HCT116 (cell line): ENCODE results near the gene MOGAT3. TPM values are rescaled to one million over a fixed set of nuclear protein-coding genes. Genes with fewer than 3 reads are reported as not detected.

Experiments used
- ATAC-seq: fragments of 200-7000 bp; cut with Tn5 transposase; 2 replicates; pipeline ENCODE4 v1.9.1; 2020; ENCODE audit warnings: mild to moderate bottlenecking, moderate library complexity
- Bru-seq: library from RNA; stranded (reverse); fragments of 400-500 nt; gene quantifications from one replicate; lab custom pipeline; 2021; lab: Mats Ljungman, UMichigan
- BruChase-seq, 2 experiments: library from RNA; stranded (reverse); fragments of 400-500 nt; gene quantifications; one replicate each; lab custom pipeline; 2021; lab: Mats Ljungman, UMichigan
- BruUV-seq: library from RNA; stranded (reverse); fragments of 400-500 nt; replicated peaks from 2 replicates; lab custom pipeline; 2021; lab: Mats Ljungman, UMichigan
- CTCF ChIA-PET: fragments of 300-600 bp; sonication (Branson Sonifier 250); formaldehyde crosslinking; loops from one replicate; lab custom pipeline; 2021; ENCODE audit warnings: antibody characterized with exemption; lab: Charles Lee
- POLR2A ChIA-PET: fragments of 300-600, 350-600 bp; sonication (Branson Sonifier 250); formaldehyde crosslinking; loops from one replicate; lab custom pipeline; 2021; ENCODE audit warnings: antibody characterized with exemption; lab: Charles Lee
- RAD21 ChIA-PET, 2 experiments: fragments of 300-600 bp; sonication (Branson Sonifier 250); formaldehyde crosslinking; loops; one replicate each; lab custom pipeline; 2023; ENCODE audit warnings: low total read pairs in 2 of 2; ENCODE audit not compliant: uncharacterized antibody in 2 of 2, unreplicated experiment in 2 of 2, low non-redundant PET in 1 of 2; lab: Charles Lee
- DNase-seq: peaks from one replicate; pipeline ENCODE4 v3.0.0-alpha.2; 2010; ENCODE audit warnings: low read depth, low spot score
- H2AFZ ChIP-seq: fragments of 200-600 bp; shearing (Covaris generic), sonication (generic); 2 replicates; pipeline ENCODE4 v1.6.1; 2017; ENCODE audit warnings: low read depth, mixed run types, mixed read lengths, antibody characterized with exemption, low read length; ENCODE audit not compliant: poor library complexity, severe bottlenecking
- H3K27ac ChIP-seq: 2 replicates; pipeline ENCODE4 v1.5.1; 2012; ENCODE audit warnings: low read depth, low read length
- H3K27me3 ChIP-seq: fragments of 200-600 bp; sonication (generic); 2 replicates; pipeline ENCODE4 v1.6.1; 2016; ENCODE audit warnings: mixed run types, low read length, mixed read lengths; ENCODE audit not compliant: insufficient read depth
- H3K36me3 ChIP-seq, 2 experiments: fragments of 200-500 bp in 1 of 2; fragments of 200-600 bp in 1 of 2; sonication (Bioruptor generic) in 1 of 2; sonication (generic) in 1 of 2; 2 replicates each; pipeline versions ENCODE4 v1.5.1 to v1.6.1; 2014 to 2016; ENCODE audit warnings: low read length in 2 of 2, inconsistent platforms in 1 of 2, mixed read lengths in 1 of 2, mixed run types in 1 of 2; ENCODE audit not compliant: insufficient read depth in 2 of 2, control insufficient read depth in 1 of 2
- H3K4me1 ChIP-seq, 2 experiments: fragments of 200-600 bp in 1 of 2; sonication (generic) in 1 of 2; 2 replicates each; pipeline versions ENCODE4 v1.5.1 to v1.6.1; 2012 to 2017; ENCODE audit warnings: low read length in 2 of 2, inconsistent platforms in 1 of 2, mild to moderate bottlenecking in 1 of 2, mixed read lengths in 1 of 2, mixed run types in 1 of 2, moderate library complexity in 1 of 2; ENCODE audit not compliant: insufficient read depth in 2 of 2, control insufficient read depth in 1 of 2
- H3K4me2 ChIP-seq: fragments of 200-600 bp; sonication (generic); 2 replicates; pipeline ENCODE4 v1.6.1; 2017; ENCODE audit warnings: mixed run types, low read length, mixed read lengths
- H3K4me3 ChIP-seq, 2 experiments: fragments of 200-600 bp in 1 of 2; sonication (generic) in 1 of 2; replicated peaks in 1 of 2; 2 replicates each; pipeline ENCODE4 v1.5.1; 2011 to 2016; ENCODE audit warnings: low read length in 2 of 2, control low read depth in 1 of 2, low read depth in 1 of 2, mild to moderate bottlenecking in 1 of 2, mixed read lengths in 1 of 2, mixed run types in 1 of 2
- H3K79me2 ChIP-seq: fragments of 200-600 bp; sonication (generic); 2 replicates; pipeline ENCODE4 v1.6.1; 2017; ENCODE audit warnings: mild to moderate bottlenecking, mixed run types, low read length, moderate library complexity, mixed read lengths; ENCODE audit not compliant: insufficient read depth
- H3K9ac ChIP-seq: fragments of 200-600 bp; sonication (generic); 2 replicates; pipeline ENCODE4 v1.6.1; 2016; ENCODE audit warnings: low read length, mixed read lengths
- H3K9me2 ChIP-seq: fragments of 200-600 bp; sonication (generic), shearing (Covaris generic); 2 replicates; pipeline ENCODE4 v1.6.1; 2017; ENCODE audit warnings: mixed run types, mild to moderate bottlenecking, moderate library complexity; ENCODE audit not compliant: insufficient read depth
- H3K9me3 ChIP-seq, 2 experiments: fragments of 200-500 bp in 1 of 2; fragments of 200-600 bp in 1 of 2; sonication (Bioruptor generic) in 1 of 2; sonication (generic) in 1 of 2; 2 replicates each; pipeline ENCODE4 v1.6.1; 2014 to 2017; ENCODE audit warnings: low read length in 2 of 2, mixed read lengths in 2 of 2, inconsistent platforms in 1 of 2, low read depth in 1 of 2, mild to moderate bottlenecking in 1 of 2, mixed run types in 1 of 2, moderate library complexity in 1 of 2; ENCODE audit not compliant: control insufficient read depth in 1 of 2, insufficient read depth in 1 of 2
- H4K20me1 ChIP-seq: fragments of 200-600 bp; sonication (generic), shearing (Covaris generic); 2 replicates; pipeline ENCODE4 v1.6.1; 2017; ENCODE audit warnings: mixed run types, mild to moderate bottlenecking, moderate library complexity; ENCODE audit not compliant: insufficient read depth
- CBX3 ChIP-seq: IDR thresholded peaks from 2 replicates; pipeline ENCODE4 v1.6.1; 2012; ENCODE audit warnings: low read depth
- POLR2A ChIP-seq: IDR thresholded peaks from 2 replicates; pipeline ENCODE4 v1.7.0; 2011; ENCODE audit warnings: borderline replicate concordance; ENCODE audit not compliant: insufficient read depth, insufficient read length; ENCODE audit errors: extremely low read depth
- POLR2AphosphoS5 ChIP-seq: IDR thresholded peaks from 2 replicates; pipeline ENCODE4 v1.6.1; 2011; ENCODE audit warnings: mild to moderate bottlenecking, low read depth, low read length, moderate library complexity
- TCF7L2 ChIP-seq: IDR thresholded peaks from 2 replicates; pipeline ENCODE4 v1.7.0; 2011; ENCODE audit warnings: borderline replicate concordance, inconsistent platforms; ENCODE audit not compliant: insufficient read depth, insufficient read length; ENCODE audit errors: extremely low read depth
- ZFX ChIP-seq: fragments of 450-650 bp; IDR thresholded peaks from 2 replicates; pipeline ENCODE4 v1.6.1; 2017
- intact Hi-C: fragments of 100-400 bp; cut with micrococcal nuclease; formaldehyde crosslinking; loops from 2 replicates; pipeline ENCODE4 v1.10.0; 2022
- long read RNA-seq: library from polyadenylated mRNA; unstranded; transcript quantifications from one replicate; pipeline ENCODE4 v2.0.0, GENCODE V29; 2021; ENCODE audit not compliant: unreplicated experiment
- polyA plus RNA-seq: library from polyadenylated mRNA; unstranded; fragments of >200 nt; gene quantifications from 2 replicates; pipeline ENCODE4 v1.2.1, GENCODE V29; 2012; ENCODE audit warnings: missing spikeins
- total RNA-seq: library from RNA; stranded (reverse); gene quantifications from one replicate; pipeline ENCODE4 v1.2.1, GENCODE V29; 2021; ENCODE audit not compliant: unreplicated experiment
- TF ChIP-seq, protein P1 (sequence below): IDR thresholded peaks from 2 replicates; pipeline ENCODE4 v1.6.1; 2011; ENCODE audit warnings: mild to moderate bottlenecking, low read length, moderate library complexity; ENCODE audit not compliant: insufficient replicate concordance; ENCODE audit errors: extremely low read depth

The MOGAT3 gene, protein sequence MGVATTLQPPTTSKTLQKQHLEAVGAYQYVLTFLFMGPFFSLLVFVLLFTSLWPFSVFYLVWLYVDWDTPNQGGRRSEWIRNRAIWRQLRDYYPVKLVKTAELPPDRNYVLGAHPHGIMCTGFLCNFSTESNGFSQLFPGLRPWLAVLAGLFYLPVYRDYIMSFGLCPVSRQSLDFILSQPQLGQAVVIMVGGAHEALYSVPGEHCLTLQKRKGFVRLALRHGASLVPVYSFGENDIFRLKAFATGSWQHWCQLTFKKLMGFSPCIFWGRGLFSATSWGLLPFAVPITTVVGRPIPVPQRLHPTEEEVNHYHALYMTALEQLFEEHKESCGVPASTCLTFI
- not detected for total RNA-seq
- 0.04 TPM in 1 of 2 replicates, not detected in the other for polyA plus RNA-seq
- Bru-seq, nascent RNA, result percentile 12 among the genes with signal in this experiment
- percentile 25 among the genes with signal in this experiment for BruChase-seq, experiment 1, labeled RNA remaining after a 6-hour chase
- percentile 14 among the genes with signal in this experiment for BruChase-seq, experiment 2, labeled RNA remaining after a 2-hour chase
- long read RNA-seq, result 0 reads

DNA sequence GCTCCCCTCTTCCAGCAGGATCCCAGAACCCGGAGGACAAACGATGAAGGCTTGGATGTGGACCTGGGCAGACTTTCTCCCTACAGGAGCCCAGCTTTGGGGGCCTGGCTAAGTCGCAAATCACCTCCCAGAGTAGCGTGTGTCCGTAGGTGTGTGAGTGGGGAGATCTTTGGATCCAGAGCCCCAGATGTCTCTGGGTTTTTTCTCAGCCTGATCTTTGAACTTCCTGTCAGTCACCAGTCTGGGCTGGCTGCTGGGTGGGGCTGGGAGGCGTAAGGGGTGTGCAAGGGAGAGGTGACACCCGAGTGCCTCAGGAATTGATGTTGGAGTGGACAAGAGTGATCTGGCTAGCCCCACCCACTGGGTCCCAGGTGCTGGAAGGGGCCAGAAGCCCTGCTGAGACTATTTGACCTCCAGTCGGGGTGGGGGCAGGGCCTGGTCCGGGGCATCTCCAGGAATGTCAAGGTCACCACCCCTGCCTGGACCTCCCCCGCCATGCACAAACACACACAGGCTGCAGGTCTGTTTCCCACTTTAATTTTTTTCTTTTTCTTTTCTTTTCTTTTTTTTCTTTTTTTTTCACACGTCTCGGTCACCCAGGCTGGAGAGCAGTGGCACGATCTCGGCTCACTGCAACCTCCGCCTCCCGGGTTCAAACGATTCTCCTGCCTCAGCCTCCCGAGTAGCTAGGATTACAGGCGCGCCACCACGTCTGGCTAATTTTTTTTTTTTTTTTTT, at the start of gene MOGAT3:
Gene MOGAT3 (minus strand): TSS at position 175 of the 738 bp plus-strand sequence. CDS start 182 bp downstream, outside the sequence.
- Histone ChIP-seq H3K9ac (no peak within 1 kb of the TSS), H3K9me3 (no peaks in the 10 kb centered on the region), H3K4me1 (peaks cover 0 to 8% of the 10 kb centered on the region in 2 experiments; a peak in 3 of 4 replicates), H3K9me2 (no peaks in the 10 kb centered on the region), H4K20me1 (no peaks in the 10 kb centered on the region), H3K4me3 (no peak within 1 kb of the TSS), H3K79me2 (no peaks in the 10 kb centered on the region), H3K36me3 (no peaks in the 10 kb centered on the region), H2AFZ (no peak within 1 kb of the TSS), H3K27me3 (no peaks in the 10 kb centered on the region), H3K27ac (no peak within 1 kb of the TSS), H3K4me2 (peak within 1 kb of the TSS; percentile 14; the same call in 1 of the 2 replicates)
- intact Hi-C loops, result no loop called here
- DNase-seq, result no peak
- no peak for TF ChIP-seq CBX3
- no peak for TF ChIP-seq ZFX
- no peak for TF ChIP-seq POLR2AphosphoS5
- TF ChIP-seq, protein P1, sequence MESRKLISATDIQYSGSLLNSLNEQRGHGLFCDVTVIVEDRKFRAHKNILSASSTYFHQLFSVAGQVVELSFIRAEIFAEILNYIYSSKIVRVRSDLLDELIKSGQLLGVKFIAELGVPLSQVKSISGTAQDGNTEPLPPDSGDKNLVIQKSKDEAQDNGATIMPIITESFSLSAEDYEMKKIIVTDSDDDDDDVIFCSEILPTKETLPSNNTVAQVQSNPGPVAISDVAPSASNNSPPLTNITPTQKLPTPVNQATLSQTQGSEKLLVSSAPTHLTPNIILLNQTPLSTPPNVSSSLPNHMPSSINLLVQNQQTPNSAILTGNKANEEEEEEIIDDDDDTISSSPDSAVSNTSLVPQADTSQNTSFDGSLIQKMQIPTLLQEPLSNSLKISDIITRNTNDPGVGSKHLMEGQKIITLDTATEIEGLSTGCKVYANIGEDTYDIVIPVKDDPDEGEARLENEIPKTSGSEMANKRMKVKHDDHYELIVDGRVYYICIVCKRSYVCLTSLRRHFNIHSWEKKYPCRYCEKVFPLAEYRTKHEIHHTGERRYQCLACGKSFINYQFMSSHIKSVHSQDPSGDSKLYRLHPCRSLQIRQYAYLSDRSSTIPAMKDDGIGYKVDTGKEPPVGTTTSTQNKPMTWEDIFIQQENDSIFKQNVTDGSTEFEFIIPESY, result no peak
- no peak for TF ChIP-seq TCF7L2
- no peak for TF ChIP-seq POLR2A
- no TSS peak for BruUV-seq
- peak; percentile 47; the same call in 1 of the 2 replicates for ATAC-seq
- ChIA-PET RAD21 (no interaction called here), POLR2A (interaction anchor here (1.0 kb wide), 1 partner anchor 27 kb away, joined by 3 read pairs; no protein-coding TSS in a partner anchor), CTCF (interaction anchor here (0.7 kb wide), 1 partner anchor 8 kb away, joined by 3 read pairs; no protein-coding TSS in a partner anchor)
